ENCODE measurements around the gene PHF21A.
A peak's percentile ranks its signal among the peaks of the same experiment; 100 is the strongest.

Gene PHF21A

DNA sequence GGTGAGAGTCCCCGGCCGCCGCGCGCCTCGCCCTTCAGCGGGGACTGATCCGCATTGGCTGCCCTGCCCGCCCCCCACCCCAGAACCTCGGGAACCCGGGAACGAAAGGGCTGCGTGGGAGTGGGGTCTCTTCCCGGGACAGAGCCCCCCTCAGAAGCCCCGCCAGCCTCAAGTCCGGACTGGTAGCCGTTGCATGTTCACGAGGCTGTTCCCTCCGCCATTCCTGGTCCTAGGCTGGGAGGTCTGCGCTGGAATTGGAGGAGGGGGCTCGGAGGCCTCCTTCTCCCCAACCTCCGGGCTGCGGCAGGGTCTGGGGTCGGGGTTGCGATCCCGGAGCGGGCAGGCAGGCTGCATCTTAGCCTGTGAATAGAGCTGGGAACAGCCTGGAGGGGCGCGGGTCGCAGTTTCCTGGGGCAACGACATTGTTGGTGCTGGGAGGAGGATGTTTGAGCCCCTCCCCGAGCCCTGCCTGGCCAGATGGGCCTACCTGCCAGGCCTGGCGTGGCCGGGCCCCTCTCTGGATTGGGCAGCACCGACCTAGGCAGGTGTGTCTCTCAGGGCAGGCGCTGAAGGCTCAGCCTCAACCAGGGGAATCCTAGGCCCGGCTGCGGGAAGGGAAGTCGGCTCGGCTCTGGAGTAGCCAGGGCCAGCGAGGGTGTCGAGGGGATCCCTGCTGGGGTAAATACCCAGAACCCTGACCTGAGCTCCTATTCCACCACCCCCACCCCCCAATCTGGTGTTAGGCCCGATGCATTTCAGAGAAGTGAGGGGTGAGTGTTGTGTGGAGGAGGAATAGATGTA, 235.1 kb downstream of the PHF21A start:
- no peaks in the 10 kb centered on the region for H3K9me3 ChIP-seq (ENCODE audit: low read depth, low read length)
- DNase-seq (ENCODE audit: low read depth, low spot score) = no peak
- H3K4me3 ChIP-seq = peak overlapping the region; percentile 72
- H3K27ac ChIP-seq = no peak overlapping the region
- no peak overlapping the region for H3K9ac ChIP-seq (ENCODE audit: insufficient read length)
- TF ChIP-seq FOXP2 (optimal IDR thresholded peaks at IDR 0.05; ENCODE audit: control extremely low read depth, extremely low read length, insufficient read depth) = no peak
- no peak for TF ChIP-seq EZH2 (IDR thresholded peaks at IDR 0.05)
- no peak for TF ChIP-seq POLR2AphosphoS5 (IDR thresholded peaks at IDR 0.05; ENCODE audit: borderline replicate concordance, low read depth, low read length)
- H3K36me3 ChIP-seq (ENCODE audit: insufficient read depth, low read length) = no peaks in the 10 kb centered on the region

DNA sequence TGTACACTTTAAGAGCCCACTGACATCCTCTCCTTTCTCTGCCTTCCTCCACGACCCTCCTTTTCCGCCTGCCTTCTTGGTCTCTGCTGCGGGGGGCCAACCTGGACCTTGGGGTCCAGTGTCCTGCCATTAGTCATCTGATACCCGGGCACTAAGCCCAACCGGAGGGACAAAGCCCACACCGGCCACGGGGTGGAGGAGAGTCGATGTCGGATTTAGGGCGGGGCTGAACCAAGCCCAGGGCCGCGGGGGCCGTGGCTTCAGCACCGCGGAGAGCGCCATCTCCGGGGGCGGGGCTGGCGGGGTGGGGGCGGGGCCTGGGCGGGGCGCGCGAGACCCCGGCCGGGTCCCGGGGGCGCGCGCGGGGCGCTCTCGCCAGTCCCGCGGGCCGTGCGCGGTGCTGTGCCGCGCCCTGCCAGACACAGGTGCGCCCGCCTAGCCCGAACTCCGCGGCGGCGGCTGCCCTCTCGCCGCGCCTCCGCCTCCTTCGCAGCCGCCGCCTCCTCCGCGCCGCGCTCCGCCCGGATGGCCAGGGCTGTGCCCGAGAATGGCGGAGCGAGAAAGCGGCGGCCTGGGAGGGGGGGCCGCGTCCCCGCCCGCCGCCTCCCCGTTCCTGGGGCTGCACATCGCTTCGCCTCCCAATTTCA, 235.9 kb downstream of the PHF21A start, which contains the start of gene MAPK8IP1:
MAPK8IP1 (plus strand) TSS at position 378 of the 647 bp plus-strand sequence; CDS start at position 548, 170 bp downstream.
- no peak for DNase-seq (ENCODE audit: low read depth, low spot score)
- no peak within 1 kb of the TSS for H3K27ac ChIP-seq
- H3K9me3 ChIP-seq (ENCODE audit: low read depth, low read length) = no peaks in the 10 kb centered on the region
- H3K36me3 ChIP-seq (ENCODE audit: insufficient read depth, low read length) = no peaks in the 10 kb centered on the region; the same call in 1 of the 2 replicates
- H3K4me3 ChIP-seq = peak within 1 kb of the TSS; percentile 72
- no peak for TF ChIP-seq POLR2AphosphoS5 (IDR thresholded peaks at IDR 0.05; ENCODE audit: borderline replicate concordance, low read depth, low read length)
- TF ChIP-seq EZH2 (IDR thresholded peaks at IDR 0.05) = no peak
- no peak within 1 kb of the TSS for H3K9ac ChIP-seq (ENCODE audit: insufficient read length)

DNA sequence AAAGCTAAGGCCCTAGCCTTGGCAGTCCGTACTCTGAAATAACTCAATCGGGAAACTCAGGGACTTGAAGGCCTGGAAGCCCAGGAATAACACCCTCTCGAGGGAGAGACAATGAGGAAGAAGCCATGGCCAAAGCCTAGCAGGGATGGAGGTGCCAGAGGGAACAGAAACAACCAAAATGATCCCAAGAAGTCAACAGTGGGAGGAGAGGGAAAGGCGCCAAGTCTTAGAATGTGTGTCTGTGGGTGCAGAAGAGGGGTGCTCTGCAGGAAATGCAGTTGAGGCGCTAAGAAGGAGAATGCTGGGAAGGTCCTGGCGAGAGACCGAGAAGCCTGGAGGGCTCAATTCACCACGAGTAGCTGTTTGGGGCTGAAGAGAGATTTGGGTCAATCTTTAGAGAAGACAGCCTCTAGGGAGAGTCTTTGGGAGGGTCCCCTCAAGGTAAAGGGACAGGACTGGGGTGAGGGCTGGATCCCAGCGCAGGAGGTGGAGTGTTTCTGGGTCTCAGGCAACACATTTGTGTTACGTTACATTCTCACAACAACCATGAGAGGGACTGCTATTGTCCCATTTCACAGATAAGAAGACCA, 236.6 kb downstream of the PHF21A start:
- Histone ChIP-seq H3K36me3 (ENCODE audit: insufficient read depth, low read length) (no peaks in the 10 kb centered on the region; the same call in 1 of the 2 replicates), H3K27ac (no peak overlapping the region), H3K4me3 (no peak overlapping the region), H3K9me3 (ENCODE audit: low read depth, low read length) (no peaks in the 10 kb centered on the region), H3K9ac (ENCODE audit: insufficient read length) (no peak overlapping the region)
- no peak for TF ChIP-seq FOXP2 (optimal IDR thresholded peaks at IDR 0.05; ENCODE audit: control extremely low read depth, extremely low read length, insufficient read depth)
- no peak for TF ChIP-seq EZH2 (IDR thresholded peaks at IDR 0.05)
- no peak for TF ChIP-seq POLR2AphosphoS5 (IDR thresholded peaks at IDR 0.05; ENCODE audit: borderline replicate concordance, low read depth, low read length)
- no peak for DNase-seq (ENCODE audit: low read depth, low spot score)
